AG04449 (cell line): ENCODE data around the gene PZP.
"Not testable (repeated sequence)": the region's sequence is repeated elsewhere in the genome, so short reads cannot be mapped to it uniquely, and the experiment has no call there.

Source experiments
- CTCF ChIA-PET: fragments of 350-600 bp; formaldehyde crosslinking; extraction: SDS; loops from one replicate; lab custom pipeline; 2021; ENCODE audit warnings: antibody characterized with exemption; lab: Yijun Ruan, JAX
- POLR2A ChIA-PET: fragments of 400-600, 350-600 bp; formaldehyde crosslinking; extraction: SDS; loops from one replicate; lab custom pipeline; 2020; ENCODE audit warnings: antibody characterized with exemption, inconsistent platforms; lab: Yijun Ruan, JAX
- DNase-seq: peaks from one replicate; pipeline ENCODE4 v3.0.0-alpha.2; 2010; ENCODE audit warnings: low read depth, low spot score
- H3K4me3 ChIP-seq: 2 replicates; pipeline ENCODE4 v1.5.1; 2011; ENCODE audit warnings: low read depth, mild to moderate bottlenecking, control low read depth, low read length
- CTCF ChIP-seq: IDR thresholded peaks from one replicate; pipeline ENCODE4 v1.5.1; 2011; ENCODE audit warnings: mild to moderate bottlenecking, moderate library complexity, low read length, control low read depth, inconsistent platforms; ENCODE audit not compliant: insufficient read depth; ENCODE audit errors: missing control alignments

PZP gene

GRCh38 chr12:9248435-9248834 is 40.2 kb upstream of the PZP start:
- no peak for DNase-seq
- CTCF ChIA-PET, result no interaction called here
- H3K4me3 ChIP-seq, result no peak overlapping the region
- TF ChIP-seq CTCF, result no peak
- POLR2A ChIA-PET, result no interaction called here

DNA sequence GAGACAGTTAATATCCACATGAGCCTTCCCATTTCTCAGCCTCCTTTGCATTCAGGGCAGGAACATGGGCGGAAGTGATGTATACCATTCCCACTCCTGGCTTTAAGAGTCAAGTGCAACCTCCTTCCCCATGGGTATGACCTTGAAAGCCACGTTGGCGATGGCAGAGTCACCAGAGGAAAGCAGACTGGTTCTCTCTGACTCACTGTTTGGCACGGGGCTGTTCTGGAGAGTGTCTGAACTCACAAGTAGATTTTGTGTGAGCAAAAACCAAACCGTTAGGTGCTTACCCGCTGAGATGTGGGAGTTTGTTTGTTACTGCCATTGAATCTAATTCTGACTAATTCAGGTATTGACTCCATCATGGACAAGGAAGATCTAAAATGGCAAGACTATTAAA is 36.7 kb upstream of the PZP start:
- POLR2A ChIA-PET, result no interaction called here
- no peak for TF ChIP-seq CTCF
- H3K4me3 ChIP-seq, result no peak overlapping the region
- CTCF ChIA-PET, result no interaction called here
- no peak for DNase-seq

- no peak for DNase-seq
- POLR2A ChIA-PET, result no interaction called here
- TF ChIP-seq CTCF, result no peak
- CTCF ChIA-PET, result no interaction called here
- no peak overlapping the region for H3K4me3 ChIP-seq
Observed at GRCh38 chr12:9243999-9244649, 35.9 kb upstream of the PZP start.

- no peak overlapping the region for H3K4me3 ChIP-seq
- no peak for TF ChIP-seq CTCF
- ChIA-PET POLR2A (no interaction called here), CTCF (no interaction called here)
- DNase-seq, result no peak
Observed at GRCh38 chr12:9241301-9241700, 33.1 kb upstream of the PZP start.

GRCh38 chr12:9240776-9241175 is 32.6 kb upstream of the PZP start:
- DNase-seq, result no peak
- CTCF ChIA-PET, result no interaction called here
- no peak overlapping the region for H3K4me3 ChIP-seq
- no peak for TF ChIP-seq CTCF
- POLR2A ChIA-PET, result no interaction called here

DNA sequence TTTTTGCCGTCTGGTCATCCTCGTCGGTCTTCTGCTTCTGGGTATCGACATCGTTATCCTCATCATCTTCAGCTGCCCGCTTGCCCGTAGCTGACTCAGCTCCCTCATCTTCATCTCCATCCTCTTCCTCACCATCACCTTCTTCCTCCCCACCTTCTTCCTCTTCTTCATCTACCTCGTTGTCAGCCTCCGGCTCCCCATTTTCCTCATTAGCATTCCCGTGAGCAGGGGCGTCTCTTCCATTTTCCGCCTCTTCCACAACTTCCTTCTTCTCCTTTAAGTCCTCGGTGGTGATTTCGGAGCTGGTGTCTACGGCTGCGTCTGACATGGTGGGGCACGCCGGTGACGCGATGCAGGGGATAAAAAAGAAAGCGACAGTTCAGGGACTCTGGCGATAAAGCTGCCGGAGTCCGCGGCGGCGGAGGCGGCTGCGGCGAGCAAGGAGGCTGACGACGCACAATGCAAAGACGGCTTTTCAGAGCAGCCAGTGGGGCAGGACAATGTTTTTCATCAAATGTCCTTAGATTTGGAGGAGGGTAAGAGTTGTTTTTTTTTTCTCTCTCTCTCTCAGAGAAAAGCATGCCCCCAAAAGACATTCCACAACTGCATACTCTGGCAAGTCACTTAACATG is 31.9 kb upstream of the PZP start:
- POLR2A ChIA-PET, CTCF ChIA-PET, DNase-seq: not testable (repeated sequence)
- peak overlapping the region; percentile 29 for H3K4me3 ChIP-seq

DNA sequence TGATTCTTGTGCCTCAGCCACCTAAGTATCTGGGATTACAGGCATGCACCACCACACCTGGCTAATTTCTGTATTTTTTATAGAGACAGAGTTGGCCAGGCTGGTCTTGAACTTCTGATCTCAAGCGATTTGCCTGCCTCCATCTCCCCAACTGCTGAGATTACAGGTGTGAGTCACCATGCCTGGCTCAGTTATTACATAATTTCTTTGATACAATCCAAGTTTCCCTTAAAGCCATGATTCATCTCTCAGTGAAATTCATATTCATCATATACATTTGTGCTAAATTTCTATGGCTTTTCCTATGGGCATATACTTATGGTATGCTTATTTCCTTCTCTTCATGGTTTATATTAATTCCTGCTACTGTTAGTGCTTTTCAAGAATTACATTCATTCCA is 29.1 kb upstream of the PZP start:
- POLR2A ChIA-PET, result no interaction called here

More for the DNA sequence above, 29.1 kb upstream of the PZP start:
- TF ChIP-seq CTCF, result no peak
- DNase-seq, result no peak
- CTCF ChIA-PET, result no interaction called here
- H3K4me3 ChIP-seq, result no peak overlapping the region
